Activated CD4-positive, alpha-beta T cell treated with anti-CD3 and anti-CD28 coated beads for 36 hours (primary cell): ENCODE measurements around the gene SLC41A1. TPM values are rescaled to one million over a fixed set of nuclear protein-coding genes. Genes with fewer than 3 reads are reported as not detected.
"Not testable (repeated sequence)": the region's sequence is repeated elsewhere in the genome, so short reads cannot be mapped to it uniquely, and the experiment has no call there.

ENCODE experiments used
- ATAC-seq: fragments of 200-7000 bp; cut with Tn5 transposase; one replicate; pipeline ENCODE4 v1.10.0; 2021; ENCODE audit warnings: mild to moderate bottlenecking, moderate library complexity
- CTCF ChIA-PET: fragments of 350-600 bp; sonication (Branson Sonifier 250); formaldehyde crosslinking; loops from one replicate; lab custom pipeline; 2021; ENCODE audit warnings: antibody characterized with exemption; lab: Charles Lee
- POLR2A ChIA-PET: fragments of 350-600 bp; sonication (Branson Sonifier 250); formaldehyde crosslinking; loops from one replicate; lab custom pipeline; 2021; ENCODE audit warnings: antibody characterized with exemption, inconsistent platforms; lab: Charles Lee
- DNase-seq: peaks from one replicate; pipeline ENCODE4 v3.0.0-alpha.2; 2020
- H3K27ac Mint-ChIP-seq: one replicate; pipeline ENCODE4 v1.8.0; 2021; ENCODE audit warnings: mixed read lengths
- H3K27me3 Mint-ChIP-seq: one replicate; pipeline ENCODE4 v1.8.0; 2021; ENCODE audit warnings: mixed read lengths
- H3K36me3 Mint-ChIP-seq: one replicate; pipeline ENCODE4 v1.8.0; 2021; ENCODE audit warnings: low read depth, mixed read lengths
- H3K4me1 Mint-ChIP-seq: one replicate; pipeline ENCODE4 v1.8.0; 2021; ENCODE audit warnings: mixed read lengths
- H3K4me3 Mint-ChIP-seq: one replicate; pipeline ENCODE4 v1.8.0; 2021; ENCODE audit warnings: mild to moderate bottlenecking, moderate library complexity, mixed read lengths
- H3K9me3 Mint-ChIP-seq: one replicate; pipeline ENCODE4 v1.8.0; 2021; ENCODE audit warnings: low read depth, mixed read lengths
- intact Hi-C, 2 experiments: fragments of 100-400 bp; cut with DNase I in 1 of 2; cut with micrococcal nuclease in 1 of 2; formaldehyde crosslinking; loops; one replicate each; pipeline versions ENCODE4 v1.14.2 to v1.15.1; 2022 to 2024; cut with DNase I, micrococcal nuclease
- total RNA-seq, 2 experiments: library from RNA; stranded (reverse); gene quantifications; one replicate each; pipeline ENCODE4 v1.2.3, GENCODE V29; 2021

Gene SLC41A1
- total RNA-seq = 10 to 100 TPM; 34.4 to 41.5 TPM

GRCh38 chr1:205812878-205813754 lies at the start of gene SLC41A1:
Gene SLC41A1, minus strand, starts transcription at chr1:205813198. Its CDS starts 2,757 bp downstream, at chr1:205810441.
- POLR2A ChIA-PET = interaction anchor here (1.0 kb wide), 2 partner anchors 8 to 64 kb away, joined by 4 to 7 read pairs; no protein-coding TSS in a partner anchor
- Mint-ChIP-seq H3K9me3 (no peaks in the 10 kb centered on the region), H3K27me3 (no peaks in the 10 kb centered on the region), H3K4me3 (peak within 1 kb of the TSS; percentile 81), H3K27ac (peak within 1 kb of the TSS; percentile 84), H3K36me3 (peaks cover 24% of the 10 kb centered on the region), H3K4me1 (peaks cover 47% of the 10 kb centered on the region)
- intact Hi-C loops = loop anchor here (1.0 to 5.0 kb wide), 7 partner anchors 37 to 526 kb away; partner anchors contain the start of genes RAB29 (in 2 of the 2), ELK4 (in 1 of the 2) and PM20D1 (in 1 of the 2)
- CTCF ChIA-PET = interaction anchor here (0.7 to 1.0 kb wide), 3 partner anchors 83 to 164 kb away, joined by 3 to 4 read pairs (median 3); no protein-coding TSS in a partner anchor
- peak; percentile 96 for ATAC-seq
- peak; percentile 94 for DNase-seq

GRCh38 chr1:205861540-205861939 lies 48.5 kb upstream of the SLC41A1 start:
- CTCF ChIA-PET = no interaction called here
- DNase-seq = no peak
- POLR2A ChIA-PET = no interaction called here
- intact Hi-C loops = no loop called here
- H3K27ac Mint-ChIP-seq = no peak overlapping the region
- no peaks in the 10 kb centered on the region for H3K36me3 Mint-ChIP-seq
- H3K4me1 Mint-ChIP-seq = peaks cover 3% of the 10 kb centered on the region
- no peak overlapping the region for H3K4me3 Mint-ChIP-seq
- peaks cover 4% of the 10 kb centered on the region for H3K27me3 Mint-ChIP-seq
- no peak for ATAC-seq
- H3K9me3 Mint-ChIP-seq = peaks cover 2% of the 10 kb centered on the region

GRCh38 chr1:205858141-205858961 lies 45.4 kb upstream of the SLC41A1 start:
- intact Hi-C loops = no loop called here
- peaks cover 3% of the 10 kb centered on the region for H3K27me3 Mint-ChIP-seq
- H3K4me3 Mint-ChIP-seq = no peak overlapping the region
- peaks cover 12% of the 10 kb centered on the region for H3K9me3 Mint-ChIP-seq
- ATAC-seq (no peak), DNase-seq (no peak)
- ChIA-PET POLR2A (interaction anchor here (0.6 kb wide), 1 partner anchor 15 kb away, joined by 4 read pairs; no protein-coding TSS in a partner anchor), CTCF (interaction anchor here (0.6 kb wide), 1 partner anchor 40 kb away, joined by 3 read pairs; no protein-coding TSS in a partner anchor)
- peaks cover 2% of the 10 kb centered on the region for H3K36me3 Mint-ChIP-seq
- H3K27ac Mint-ChIP-seq = peak overlapping the region; percentile 2
- peaks cover 3% of the 10 kb centered on the region for H3K4me1 Mint-ChIP-seq

- H3K27ac Mint-ChIP-seq, DNase-seq, H3K4me1 Mint-ChIP-seq, H3K36me3 Mint-ChIP-seq, ATAC-seq, H3K4me3 Mint-ChIP-seq, POLR2A ChIA-PET, intact Hi-C loops, H3K27me3 Mint-ChIP-seq: not testable (repeated sequence)
- CTCF ChIA-PET = interaction anchor here (0.6 kb wide), 1 partner anchor 11 kb away, joined by 4 read pairs; no protein-coding TSS in a partner anchor
- peaks cover 12% of the 10 kb centered on the region for H3K9me3 Mint-ChIP-seq
Observed at GRCh38 chr1:205857501-205857900, 44.5 kb upstream of the SLC41A1 start.

GRCh38 chr1:205856433-205856832 lies 43.4 kb upstream of the SLC41A1 start:
- H3K9me3 Mint-ChIP-seq = peaks cover 12% of the 10 kb centered on the region
- no peak overlapping the region for H3K4me3 Mint-ChIP-seq
- ChIA-PET POLR2A (no interaction called here), CTCF (interaction anchor here (1.1 kb wide), 1 partner anchor 14 kb away, joined by 3 read pairs; no protein-coding TSS in a partner anchor)
- H3K4me1 Mint-ChIP-seq = peaks cover 3% of the 10 kb centered on the region
- no peak overlapping the region for H3K27ac Mint-ChIP-seq
- intact Hi-C loops = no loop called here
- H3K27me3 Mint-ChIP-seq = peaks cover 3% of the 10 kb centered on the region
- DNase-seq (no peak), ATAC-seq (no peak)
- H3K36me3 Mint-ChIP-seq = peaks cover 2% of the 10 kb centered on the region

GRCh38 chr1:205852969-205853368 lies 40.0 kb upstream of the SLC41A1 start:
- Mint-ChIP-seq H3K4me3 (no peak overlapping the region), H3K27me3 (no peaks in the 10 kb centered on the region), H3K4me1 (peaks cover 25% of the 10 kb centered on the region), H3K9me3 (peaks cover 12% of the 10 kb centered on the region), H3K36me3 (peaks cover 2% of the 10 kb centered on the region), H3K27ac (no peak overlapping the region)
- POLR2A ChIA-PET = interaction anchor here (0.8 kb wide), 1 partner anchor 151 kb away, joined by 3 read pairs; no protein-coding TSS in a partner anchor
- no peak for DNase-seq
- no peak for ATAC-seq
- intact Hi-C loops = no loop called here
- CTCF ChIA-PET = interaction anchor here (0.6 to 1.2 kb wide), 3 partner anchors 10 to 78 kb away, joined by 3 to 4 read pairs (median 3); partner anchors contain the start of gene RAB29

GRCh38 chr1:205851993-205852392 lies 39.0 kb upstream of the SLC41A1 start:
- CTCF ChIA-PET = no interaction called here

GRCh38 chr1:205849619-205850355 lies 36.8 kb upstream of the SLC41A1 start, which contains the start of gene PM20D1:
Gene PM20D1, minus strand, starts transcription at chr1:205850132. Its CDS starts 60 bp downstream, at chr1:205850072.
- Mint-ChIP-seq H3K27ac (peak within 1 kb of the TSS; percentile 86), H3K4me3 (peak within 1 kb of the TSS; percentile 83), H3K9me3 (no peaks in the 10 kb centered on the region), H3K27me3 (no peaks in the 10 kb centered on the region), H3K36me3 (no peaks in the 10 kb centered on the region), H3K4me1 (peaks cover 28% of the 10 kb centered on the region)
- intact Hi-C loops = loop anchor here in 1 of 2 experiments (1.0 kb wide), 3 partner anchors 36 to 99 kb away; partner anchors contain the start of genes NUCKS1, RAB29 and SLC41A1
- ChIA-PET CTCF (interaction anchor here (0.5 to 2.0 kb wide), 7 partner anchors 12 to 562 kb away, joined by 3 to 5 read pairs (median 4); no protein-coding TSS in a partner anchor), POLR2A (interaction anchor here (0.6 kb wide), 1 partner anchor 65 kb away, joined by 5 read pairs; no protein-coding TSS in a partner anchor)
- DNase-seq (peak; percentile 89), ATAC-seq (peak; percentile 98)

More at GRCh38 chr1:205851993-205852392, 39.0 kb upstream of the SLC41A1 start:
- no peak overlapping the region for H3K27ac Mint-ChIP-seq
- POLR2A ChIA-PET = interaction anchor here (0.8 kb wide), 1 partner anchor 152 kb away, joined by 3 read pairs; no protein-coding TSS in a partner anchor
- ATAC-seq (no peak), DNase-seq (no peak)
- H3K4me3 Mint-ChIP-seq = no peak overlapping the region
- peaks cover 28% of the 10 kb centered on the region for H3K4me1 Mint-ChIP-seq
- H3K36me3 Mint-ChIP-seq = peaks cover 2% of the 10 kb centered on the region
- peaks cover 12% of the 10 kb centered on the region for H3K9me3 Mint-ChIP-seq
- no peaks in the 10 kb centered on the region for H3K27me3 Mint-ChIP-seq
- intact Hi-C loops = no loop called here

GRCh38 chr1:205843036-205843859 lies 30.2 kb upstream of the SLC41A1 start:
- DNase-seq (no peak), ATAC-seq (no peak)
- Mint-ChIP-seq H3K36me3 (no peaks in the 10 kb centered on the region), H3K27ac (no peak overlapping the region), H3K27me3 (no peaks in the 10 kb centered on the region), H3K9me3 (no peaks in the 10 kb centered on the region), H3K4me1 (peaks cover 6% of the 10 kb centered on the region), H3K4me3 (no peak overlapping the region)
- ChIA-PET POLR2A (interaction anchor here (0.6 kb wide), 1 partner anchor 16 kb away, joined by 4 read pairs; no protein-coding TSS in a partner anchor), CTCF (interaction anchor here (0.9 to 1.5 kb wide), 4 partner anchors 10 to 134 kb away, joined by 3 to 4 read pairs (median 3); no protein-coding TSS in a partner anchor)
- intact Hi-C loops = no loop called here
